HuH-7 (cell line): ENCODE data around the gene MAGI1.
A peak's percentile ranks its signal among the peaks of the same experiment; 100 is the strongest.
"Not testable (repeated sequence)": the region's sequence is repeated elsewhere in the genome, so short reads cannot be mapped to it uniquely, and the experiment has no call there.

Experiments
- DNase-seq: peaks from one replicate; pipeline ENCODE4 v3.0.0; 2011; ENCODE audit warnings: low spot score

Gene MAGI1

GRCh38 chr3:66039590-66039887 is 821 bp upstream of the MAGI1 start:
- peak; percentile 25 for DNase-seq

- DNase-seq, result no peak
Observed at GRCh38 chr3:66038384-66038725, 363 bp downstream of the MAGI1 start.

- no peak for DNase-seq
Observed at GRCh38 chr3:66037986-66038369, 740 bp downstream of the MAGI1 start.

- DNase-seq, result peak; percentile 50
Observed at GRCh38 chr3:66037330-66037985, 1.3 kb downstream of the MAGI1 start.

- DNase-seq, result no peak
Observed at GRCh38 chr3:66036586-66037148, 2.1 kb downstream of the MAGI1 start.

GRCh38 chr3:66035763-66036477 is 2.8 kb downstream of the MAGI1 start:
- no peak for DNase-seq

- DNase-seq, result no peak
Observed at GRCh38 chr3:66033241-66034138, 5.2 kb downstream of the MAGI1 start.

GRCh38 chr3:66031102-66031698 is 7.5 kb downstream of the MAGI1 start:
- DNase-seq, result no peak

GRCh38 chr3:66029443-66029842 is 9.3 kb downstream of the MAGI1 start:
- DNase-seq, result no peak

- DNase-seq, result no peak
Observed at GRCh38 chr3:66029014-66029413, 9.7 kb downstream of the MAGI1 start.

- DNase-seq, result no peak
Observed at GRCh38 chr3:66028457-66028856, 10.3 kb downstream of the MAGI1 start.

- DNase-seq, result not testable (repeated sequence)
Observed at GRCh38 chr3:66027099-66027498, 11.6 kb downstream of the MAGI1 start.

GRCh38 chr3:66023738-66024385 is 14.9 kb downstream of the MAGI1 start:
- no peak for DNase-seq

- DNase-seq, result no peak
Observed at GRCh38 chr3:66023229-66023628, 15.5 kb downstream of the MAGI1 start.

GRCh38 chr3:66021731-66022131 is 17.0 kb downstream of the MAGI1 start:
- DNase-seq, result no peak

- no peak for DNase-seq
Observed at GRCh38 chr3:66019896-66020295, 18.8 kb downstream of the MAGI1 start.

- no peak for DNase-seq
Observed at GRCh38 chr3:66018057-66019033, 20.4 kb downstream of the MAGI1 start.

- DNase-seq, result no peak
Observed at GRCh38 chr3:66017591-66017990, 21.1 kb downstream of the MAGI1 start.

GRCh38 chr3:66017084-66017483 is 21.6 kb downstream of the MAGI1 start:
- DNase-seq, result no peak

- no peak for DNase-seq
Observed at GRCh38 chr3:66015841-66016240, 22.9 kb downstream of the MAGI1 start.

GRCh38 chr3:66014651-66015050 is 24.1 kb downstream of the MAGI1 start:
- no peak for DNase-seq
